OCI-LY1 (cell line): Measurements from ENCODE around the gene CACNA2D3.

Experiments
- CTCF ChIP-seq: fragments of 200-600 bp; sonication (generic), shearing (Covaris generic); IDR thresholded peaks from 2 replicates; pipeline ENCODE4 v1.5.1; 2017; ENCODE audit warnings: mild to moderate bottlenecking, antibody characterized with exemption, low read length, moderate library complexity, mixed read lengths
- EZH2 ChIP-seq: fragments of 200-600 bp; sonication (generic), shearing (Covaris generic); IDR thresholded peaks from 2 replicates; pipeline ENCODE4 v1.8.0; 2017; ENCODE audit warnings: borderline replicate concordance, mixed run types, mild to moderate bottlenecking, antibody characterized with exemption, low read length, moderate library complexity, mixed read lengths

GRCh38 chr3:54772746-54773145 is 650.4 kb downstream of the CACNA2D3 start:
- TF ChIP-seq CTCF (no peak), EZH2 (no peak)
